ENCODE results near the gene RGS12.

- TF ChIP-seq RCOR1 (IDR thresholded peaks at IDR 0.05; ENCODE audit: low read length) = no peak
- no peak for TF ChIP-seq GATA2 (CRISPR knock-in tag; IDR thresholded peaks at IDR 0.05)
- TF ChIP-seq CTCF (IDR thresholded peaks at IDR 0.05) = no peak
- TF ChIP-seq TAF1 (IDR thresholded peaks at IDR 0.05; ENCODE audit: borderline replicate concordance, low read depth, low read length) = no peak
- TF ChIP-seq POLR2AphosphoS5 (IDR thresholded peaks at IDR 0.05; ENCODE audit: low read depth, low read length) = no peak
- TF ChIP-seq RFX5 (IDR thresholded peaks at IDR 0.05; ENCODE audit: low read length) = no peak
- TF ChIP-seq GABPA (IDR thresholded peaks at IDR 0.05; ENCODE audit: low read depth) = no peak
- no peak for TF ChIP-seq RAD21 (IDR thresholded peaks at IDR 0.05; ENCODE audit: low read length)
Observed at GRCh38 chr4:3313556-3314228, 20.9 kb downstream of the RGS12 start.

Data from SK-N-SH (cell line).